Measurements from ENCODE around the gene CCL24.

The CCL24 gene

DNA sequence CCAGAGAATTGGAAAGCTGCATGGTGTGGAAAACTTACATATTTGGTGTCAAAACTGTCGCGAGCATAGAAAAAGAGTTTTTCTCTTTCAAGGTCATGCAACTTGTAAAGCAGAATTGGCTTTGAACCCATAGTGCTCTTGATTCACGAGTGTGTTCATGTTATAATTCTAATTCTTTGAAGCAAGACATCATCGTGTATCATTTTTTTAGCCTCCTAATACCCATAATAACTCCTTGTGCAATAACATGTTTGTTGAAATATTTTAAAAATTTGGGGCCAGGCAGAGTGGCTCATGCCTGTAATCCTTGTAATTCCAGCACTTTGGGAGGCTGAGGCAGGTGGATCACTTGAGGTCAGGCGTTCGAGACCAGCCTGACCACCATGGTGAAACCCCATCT, 4.2 kb downstream of the CCL24 start:
- H3K4me3 ChIP-seq (ENCODE audit: low read depth, low read length), result no peak overlapping the region
- TF ChIP-seq, protein P1, sequence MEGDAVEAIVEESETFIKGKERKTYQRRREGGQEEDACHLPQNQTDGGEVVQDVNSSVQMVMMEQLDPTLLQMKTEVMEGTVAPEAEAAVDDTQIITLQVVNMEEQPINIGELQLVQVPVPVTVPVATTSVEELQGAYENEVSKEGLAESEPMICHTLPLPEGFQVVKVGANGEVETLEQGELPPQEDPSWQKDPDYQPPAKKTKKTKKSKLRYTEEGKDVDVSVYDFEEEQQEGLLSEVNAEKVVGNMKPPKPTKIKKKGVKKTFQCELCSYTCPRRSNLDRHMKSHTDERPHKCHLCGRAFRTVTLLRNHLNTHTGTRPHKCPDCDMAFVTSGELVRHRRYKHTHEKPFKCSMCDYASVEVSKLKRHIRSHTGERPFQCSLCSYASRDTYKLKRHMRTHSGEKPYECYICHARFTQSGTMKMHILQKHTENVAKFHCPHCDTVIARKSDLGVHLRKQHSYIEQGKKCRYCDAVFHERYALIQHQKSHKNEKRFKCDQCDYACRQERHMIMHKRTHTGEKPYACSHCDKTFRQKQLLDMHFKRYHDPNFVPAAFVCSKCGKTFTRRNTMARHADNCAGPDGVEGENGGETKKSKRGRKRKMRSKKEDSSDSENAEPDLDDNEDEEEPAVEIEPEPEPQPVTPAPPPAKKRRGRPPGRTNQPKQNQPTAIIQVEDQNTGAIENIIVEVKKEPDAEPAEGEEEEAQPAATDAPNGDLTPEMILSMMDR (IDR thresholded peaks at IDR 0.05; ENCODE audit: control insufficient read depth, extremely low read depth, insufficient read depth), result no peak
- DNase-seq (ENCODE audit: low read depth), result no peak

DNA sequence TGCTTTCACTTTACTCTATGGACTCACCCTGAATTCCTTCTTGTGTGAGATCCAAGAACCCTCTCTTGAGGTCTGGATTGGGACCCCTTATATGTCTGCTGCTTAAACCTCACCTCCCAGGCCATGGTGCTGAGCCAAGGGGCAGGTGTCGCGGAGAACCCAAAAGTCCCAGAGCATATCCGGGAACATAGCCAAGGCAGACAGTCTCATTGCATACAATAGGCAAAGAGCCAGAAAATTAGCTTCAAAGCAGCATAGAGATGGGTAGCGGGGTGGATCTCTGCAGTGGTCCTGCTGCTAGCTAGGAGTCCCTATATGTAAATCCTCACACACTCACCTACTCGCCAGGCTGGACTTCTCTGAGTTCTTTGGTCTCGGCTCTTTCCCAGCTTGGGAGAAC, 5.5 kb downstream of the CCL24 start:
- peak; percentile 11 for DNase-seq (ENCODE audit: low read depth)
- TF ChIP-seq, protein P1 (IDR thresholded peaks at IDR 0.05; ENCODE audit: control insufficient read depth, extremely low read depth, insufficient read depth), result no peak

DNA sequence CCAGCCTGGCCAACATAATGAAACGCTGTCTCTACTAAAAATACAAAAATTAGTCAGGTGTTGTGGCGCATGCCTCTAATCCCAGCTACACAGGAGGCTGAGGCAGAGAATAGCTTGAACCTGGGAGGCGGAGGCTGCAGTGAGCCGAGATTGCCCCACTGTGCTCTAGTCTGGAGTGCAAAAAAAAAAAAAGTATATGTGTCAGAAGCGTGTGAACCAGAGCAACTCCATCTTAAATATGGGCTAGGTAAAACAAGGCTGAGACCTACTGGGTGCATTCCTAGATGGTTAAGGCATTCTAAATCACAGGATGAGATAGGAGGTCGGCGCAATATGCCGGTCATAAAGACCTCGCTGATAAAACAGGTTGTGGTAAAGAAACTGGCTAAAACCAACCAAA, 6.2 kb downstream of the CCL24 start:
- no peak for DNase-seq (ENCODE audit: low read depth)
- TF ChIP-seq, protein P1 (IDR thresholded peaks at IDR 0.05; ENCODE audit: control insufficient read depth, extremely low read depth, insufficient read depth), result no peak
- no peak overlapping the region for H3K4me3 ChIP-seq (ENCODE audit: low read depth, low read length)

More for the DNA sequence above, 5.5 kb downstream of the CCL24 start:
- H3K4me3 ChIP-seq (ENCODE audit: low read depth, low read length), result no peak overlapping the region

DNA sequence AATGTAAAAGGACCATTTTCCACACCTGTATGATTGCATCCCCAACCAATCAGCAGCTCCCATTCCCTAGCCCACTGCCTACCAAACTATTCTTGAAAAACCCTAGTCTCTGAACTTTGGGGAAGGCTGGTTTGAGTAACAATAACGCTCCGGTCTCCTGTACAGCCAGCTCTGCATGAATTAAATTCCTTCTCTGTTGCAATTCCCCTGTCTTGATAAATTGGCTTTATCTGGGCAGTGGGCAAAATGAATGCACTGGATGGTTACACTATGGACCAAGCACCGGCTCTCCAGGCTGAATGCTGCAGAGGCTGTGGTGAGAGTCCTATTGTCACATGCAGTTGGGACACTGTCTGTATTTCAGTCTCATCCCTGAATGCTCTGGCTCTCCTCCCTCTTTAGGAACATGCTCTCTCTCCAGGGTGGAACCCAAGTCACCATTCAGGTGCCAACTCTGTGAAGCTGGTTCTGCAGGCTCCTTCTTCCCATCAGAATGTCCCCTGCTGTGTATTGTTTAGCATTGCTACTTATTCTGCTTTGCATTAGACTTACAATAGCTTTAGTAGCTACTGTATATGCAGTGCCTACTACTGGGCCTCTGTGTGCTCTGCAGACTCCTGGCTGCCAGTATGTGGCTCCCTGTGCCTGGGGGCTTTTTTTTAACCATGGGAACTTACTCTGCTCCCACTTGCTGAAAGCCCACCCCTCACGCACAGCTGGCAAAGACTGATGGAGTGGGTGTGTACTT, 6.9 kb downstream of the CCL24 start:
- TF ChIP-seq, protein P1 (IDR thresholded peaks at IDR 0.05; ENCODE audit: control insufficient read depth, extremely low read depth, insufficient read depth), result no peak
- no peak overlapping the region for H3K4me3 ChIP-seq (ENCODE audit: low read depth, low read length)
- no peak for DNase-seq (ENCODE audit: low read depth)

DNA sequence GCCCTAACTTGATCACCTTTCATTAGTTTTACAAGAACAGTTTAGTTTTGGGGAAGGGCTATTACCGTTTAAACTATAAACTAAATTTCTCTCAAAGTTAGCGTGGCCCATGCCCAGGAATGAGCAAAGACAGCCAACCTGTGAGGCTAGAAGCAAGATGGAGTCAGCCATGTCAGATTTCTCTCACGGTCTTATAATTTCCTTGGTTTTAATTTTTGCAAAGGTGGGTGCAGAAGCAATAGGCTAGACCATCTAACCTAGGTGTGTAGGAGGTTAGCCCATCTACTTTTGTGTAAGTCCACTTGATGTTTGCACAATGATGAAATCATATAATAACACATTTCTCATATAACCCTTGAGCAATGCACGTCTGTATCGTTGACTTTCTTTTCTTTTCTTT, 8.9 kb downstream of the CCL24 start:
- TF ChIP-seq, protein P1 (IDR thresholded peaks at IDR 0.05; ENCODE audit: control insufficient read depth, extremely low read depth, insufficient read depth), result no peak
- DNase-seq (ENCODE audit: low read depth), result no peak
- H3K4me3 ChIP-seq (ENCODE audit: low read depth, low read length), result no peak overlapping the region

DNA sequence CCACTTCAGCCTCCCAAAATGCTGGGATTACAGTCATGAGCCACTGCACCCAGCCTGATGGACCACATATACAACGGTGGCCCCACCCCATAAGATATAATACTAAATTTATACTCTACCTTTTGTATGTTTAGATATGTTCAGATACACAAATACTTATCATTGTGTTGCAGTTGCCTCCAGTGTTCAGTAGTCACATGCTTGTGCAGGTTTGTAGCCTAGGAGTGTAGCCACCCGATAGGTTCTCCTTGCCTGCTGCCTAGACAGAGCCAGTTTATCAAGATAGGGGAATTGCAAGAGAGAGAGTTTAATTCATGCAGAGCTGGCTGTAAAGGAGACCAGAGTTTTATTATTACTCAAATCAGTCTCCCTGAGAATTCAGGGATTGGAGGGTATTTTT, 9.6 kb downstream of the CCL24 start:
- no peak for DNase-seq (ENCODE audit: low read depth)
- TF ChIP-seq, protein P1 (IDR thresholded peaks at IDR 0.05; ENCODE audit: control insufficient read depth, extremely low read depth, insufficient read depth), result no peak

DNA sequence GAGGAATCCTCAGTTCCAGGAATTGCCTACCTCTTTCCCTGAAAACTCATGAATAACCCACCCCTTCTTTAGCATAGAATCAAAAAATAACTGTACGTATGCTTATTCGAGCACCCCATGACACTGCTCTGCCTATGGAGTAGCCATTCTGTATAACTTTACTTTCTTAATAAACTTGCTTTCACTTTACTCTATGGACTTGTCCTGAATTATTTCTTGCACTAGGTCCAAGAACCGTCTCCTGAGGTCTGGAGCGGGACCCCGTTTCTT, 11.1 kb downstream of the CCL24 start:
- DNase-seq (ENCODE audit: low read depth), result no peak
- TF ChIP-seq, protein P1 (IDR thresholded peaks at IDR 0.05; ENCODE audit: control insufficient read depth, extremely low read depth, insufficient read depth), result no peak
- H3K4me3 ChIP-seq (ENCODE audit: low read depth, low read length), result no peak overlapping the region

More for the DNA sequence above, 9.6 kb downstream of the CCL24 start:
- H3K4me3 ChIP-seq (ENCODE audit: low read depth, low read length), result no peak overlapping the region

Data from LNCaP clone FGC (cell line).